Measurements from ENCODE around the gene CLCA2.

CLCA2 gene

GRCh38 chr1:86423873-86424272, at the start of gene CLCA2:
TSS of gene CLCA2 (plus strand) at chr1:86424171. CDS start at chr1:86424248, 77 bp downstream.
- no peak for DNase-seq (ENCODE audit: low read depth in 2 of 2)

GRCh38 chr1:86375688-86376087, 48.3 kb upstream of the CLCA2 start:
- no peak for DNase-seq (ENCODE audit: low read depth in 2 of 2)

- no peak for DNase-seq (ENCODE audit: low read depth in 2 of 2)
These were observed 46.6 kb upstream of the CLCA2 start for GRCh38 chr1:86377341-86377740.

GRCh38 chr1:86378813-86379212, 45.2 kb upstream of the CLCA2 start:
- DNase-seq (ENCODE audit: low read depth in 2 of 2) = no peak

- DNase-seq (ENCODE audit: low read depth in 2 of 2) = no peak
These were observed 43.6 kb upstream of the CLCA2 start for GRCh38 chr1:86380257-86380861.

GRCh38 chr1:86381223-86381622, 42.7 kb upstream of the CLCA2 start:
- DNase-seq (ENCODE audit: low read depth in 2 of 2) = no peak

GRCh38 chr1:86382878-86383277, 41.1 kb upstream of the CLCA2 start:
- no peak for DNase-seq (ENCODE audit: low read depth in 2 of 2)

GRCh38 chr1:86387916-86388627, 35.9 kb upstream of the CLCA2 start:
- DNase-seq (ENCODE audit: low read depth in 2 of 2) = no peak

- DNase-seq (ENCODE audit: low read depth in 2 of 2) = no peak
These were observed 35.2 kb upstream of the CLCA2 start for GRCh38 chr1:86388777-86389176.

GRCh38 chr1:86389307-86389706, 34.7 kb upstream of the CLCA2 start:
- DNase-seq (ENCODE audit: low read depth in 2 of 2) = no peak

GRCh38 chr1:86394416-86394815, 29.6 kb upstream of the CLCA2 start:
- DNase-seq (ENCODE audit: low read depth in 2 of 2) = no peak

GRCh38 chr1:86395751-86396497, 28.0 kb upstream of the CLCA2 start, which contains the start of gene ODF2L:
TSS of gene ODF2L (minus strand) at chr1:86396323. CDS start at chr1:86387027, 9,296 bp downstream.
- peak; percentile 68 to 71 for DNase-seq (ENCODE audit: low read depth in 2 of 2)

- no peak for DNase-seq (ENCODE audit: low read depth in 2 of 2)
These were observed 27.5 kb upstream of the CLCA2 start for GRCh38 chr1:86396498-86396890.

GRCh38 chr1:86409416-86410021, 14.5 kb upstream of the CLCA2 start:
- no peak for DNase-seq (ENCODE audit: low read depth in 2 of 2)

GRCh38 chr1:86410879-86411278, 13.1 kb upstream of the CLCA2 start:
- DNase-seq (ENCODE audit: low read depth in 2 of 2) = no peak

GRCh38 chr1:86416343-86416742, 7.6 kb upstream of the CLCA2 start:
- no peak for DNase-seq (ENCODE audit: low read depth in 2 of 2)

GRCh38 chr1:86419277-86419903, 4.6 kb upstream of the CLCA2 start:
- DNase-seq (ENCODE audit: low read depth in 2 of 2) = no peak

- no peak for DNase-seq (ENCODE audit: low read depth in 2 of 2)
These were observed 2.2 kb upstream of the CLCA2 start for GRCh38 chr1:86421601-86422280.

GRCh38 chr1:86423473-86423872, 498 bp upstream of the CLCA2 start:
- DNase-seq (ENCODE audit: low read depth in 2 of 2) = no peak

GRCh38 chr1:86429122-86429725, 5.3 kb downstream of the CLCA2 start:
- DNase-seq (ENCODE audit: low read depth in 2 of 2) = no peak

- DNase-seq (ENCODE audit: low read depth in 2 of 2) = no peak
These were observed 5.9 kb downstream of the CLCA2 start for GRCh38 chr1:86429835-86430234.

Data from stimulated activated CD4-positive, alpha-beta T cell treated with anti-CD3 and anti-CD28 coated beads, Interleukin-1b, Interleukin-23, amount 100 ng/mL, for 1 hour (primary cell).